ENCODE measurements around the gene XPO5.

DNA sequence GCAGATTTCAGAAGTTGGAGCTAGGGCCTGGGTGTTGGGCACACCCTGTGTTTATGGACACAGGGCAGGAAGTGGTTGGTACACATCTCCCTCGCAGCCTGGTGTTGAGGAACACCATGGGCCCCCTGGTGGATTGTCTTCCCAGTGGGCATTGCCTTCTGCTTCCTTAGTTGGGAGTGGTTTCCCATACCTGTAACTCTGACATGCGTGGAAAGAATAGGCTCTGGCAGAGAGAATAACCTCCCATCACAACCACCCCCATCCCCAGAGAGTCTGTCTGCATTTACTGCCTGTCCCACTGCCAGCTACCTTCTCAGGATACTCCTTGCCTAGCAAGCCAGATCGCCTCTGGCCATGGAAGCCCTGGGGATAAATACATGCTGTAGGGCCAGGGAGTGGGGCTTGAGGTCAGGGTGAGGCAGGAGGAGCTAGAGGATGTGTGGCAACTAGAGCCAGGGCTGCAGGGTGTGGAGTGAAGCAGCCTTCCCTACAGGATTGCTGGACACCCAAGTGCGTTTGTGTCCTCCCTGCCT, 80.4 kb downstream of the XPO5 start:
- TF ChIP-seq, protein P1, sequence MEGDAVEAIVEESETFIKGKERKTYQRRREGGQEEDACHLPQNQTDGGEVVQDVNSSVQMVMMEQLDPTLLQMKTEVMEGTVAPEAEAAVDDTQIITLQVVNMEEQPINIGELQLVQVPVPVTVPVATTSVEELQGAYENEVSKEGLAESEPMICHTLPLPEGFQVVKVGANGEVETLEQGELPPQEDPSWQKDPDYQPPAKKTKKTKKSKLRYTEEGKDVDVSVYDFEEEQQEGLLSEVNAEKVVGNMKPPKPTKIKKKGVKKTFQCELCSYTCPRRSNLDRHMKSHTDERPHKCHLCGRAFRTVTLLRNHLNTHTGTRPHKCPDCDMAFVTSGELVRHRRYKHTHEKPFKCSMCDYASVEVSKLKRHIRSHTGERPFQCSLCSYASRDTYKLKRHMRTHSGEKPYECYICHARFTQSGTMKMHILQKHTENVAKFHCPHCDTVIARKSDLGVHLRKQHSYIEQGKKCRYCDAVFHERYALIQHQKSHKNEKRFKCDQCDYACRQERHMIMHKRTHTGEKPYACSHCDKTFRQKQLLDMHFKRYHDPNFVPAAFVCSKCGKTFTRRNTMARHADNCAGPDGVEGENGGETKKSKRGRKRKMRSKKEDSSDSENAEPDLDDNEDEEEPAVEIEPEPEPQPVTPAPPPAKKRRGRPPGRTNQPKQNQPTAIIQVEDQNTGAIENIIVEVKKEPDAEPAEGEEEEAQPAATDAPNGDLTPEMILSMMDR (IDR thresholded peaks at IDR 0.05; ENCODE audit: insufficient read depth, low read depth, low read length), result no peak
- TF ChIP-seq EZH2 (IDR thresholded peaks at IDR 0.05; ENCODE audit: insufficient read depth, low read length), result no peak
